ENCODE data around the gene CRHR2. TPM values are rescaled to one million over a fixed set of nuclear protein-coding genes. Genes with fewer than 3 reads are reported as not detected.

The CRHR2 gene
- total and polyA plus RNA-seq, 2 of the 13 experiments (the other 11 are each of a cell fraction or from before 2014, with no cell fraction given), result not detected

DNA sequence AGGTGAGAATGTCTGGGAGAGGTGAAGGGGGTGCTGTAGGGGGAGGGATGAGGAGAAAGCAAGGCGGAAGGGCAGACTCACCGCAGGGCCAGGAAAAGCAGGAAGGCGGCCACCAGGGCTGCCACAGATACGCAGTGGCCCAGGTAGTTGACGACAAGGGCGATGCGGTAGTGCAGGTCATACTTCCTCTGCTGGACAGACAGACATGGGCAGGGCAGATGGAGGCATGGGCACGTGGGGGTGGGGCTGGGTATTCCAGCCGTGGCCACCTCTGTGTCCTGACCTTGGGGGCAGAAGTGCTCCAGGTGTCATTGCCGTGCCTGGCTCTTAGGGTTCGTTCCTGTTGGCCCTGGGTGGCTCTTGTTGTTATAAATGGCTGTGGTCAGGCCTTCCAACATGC lies 16.8 kb downstream of the CRHR2 start:
- in situ Hi-C loops (cut with HindIII; ENCODE audit: extremely low pct_ligation_motif_present, low pct_unique_long_range_greater_than_20kb) (loop anchor here (5.0 kb wide), 1 partner anchor 48 kb away; no protein-coding TSS in a partner anchor), intact Hi-C loops (cut with micrococcal nuclease; ENCODE audit: unreplicated experiment) (no loop called here)
- POLR2A ChIA-PET, result no interaction called here
- Histone ChIP-seq H3K9ac (ENCODE audit: insufficient read depth, low read depth, low read length) (no peak overlapping the region), H3K36me3 (replicated peaks in 1 of 2; ENCODE audit: control insufficient read depth in 1 of 2, insufficient read depth in 2 of 2, low read length in 2 of 2) (no peaks in the 10 kb centered on the region), H3K4me2 (ENCODE audit: low read depth, low read length) (no peak overlapping the region), H3K27ac (ENCODE audit: extremely low read length, insufficient read depth, low read length) (no peak overlapping the region), H3K4me3 (replicated peaks in 1 of 3; ENCODE audit: insufficient read depth in 1 of 3, low read depth in 2 of 3, low read length in 3 of 3) (no peak overlapping the region), H4K20me1 (ENCODE audit: insufficient read depth, low read length) (no peaks in the 10 kb centered on the region), H3K4me1 (ENCODE audit: insufficient read depth, low read length) (no peaks in the 10 kb centered on the region), H3K27me3 (ENCODE audit: control insufficient read depth in 1 of 2, insufficient read depth in 2 of 2, low read length in 2 of 2) (peaks cover 1 to 8% of the 10 kb centered on the region in 2 experiments; a peak in 2 of 5 replicates), H3K79me2 (ENCODE audit: insufficient read depth, low read length) (no peaks in the 10 kb centered on the region), H3K9me3 (ENCODE audit: low read length) (no peaks in the 10 kb centered on the region), H2AFZ (ENCODE audit: low read length) (no peak overlapping the region)
- no TSS peak for BruUV-seq (replicated peaks)
- DNase-seq (ENCODE audit: low spot score) (no peak), ATAC-seq (no peak; the same call in 2 of the 3 replicates), FAIRE-seq (no peak)
- CTCF ChIA-PET (ENCODE audit: low intra/inter-chr PET ratio, low total read pairs), result no interaction called here
- no peak for TF ChIP-seq KDM5A (IDR thresholded peaks at IDR 0.05; ENCODE audit: borderline replicate concordance, low read length)
- TF ChIP-seq ZNF788 (CRISPR knock-in tag; IDR thresholded peaks at IDR 0.05; ENCODE audit: borderline replicate concordance), result no peak
- TF ChIP-seq SUZ12 (IDR thresholded peaks at IDR 0.05; ENCODE audit: low read depth, low read length), result no peak
- TF ChIP-seq ZNF607 (CRISPR knock-in tag; IDR thresholded peaks at IDR 0.05; ENCODE audit: borderline replicate concordance), result no peak
- TF ChIP-seq, protein P1, sequence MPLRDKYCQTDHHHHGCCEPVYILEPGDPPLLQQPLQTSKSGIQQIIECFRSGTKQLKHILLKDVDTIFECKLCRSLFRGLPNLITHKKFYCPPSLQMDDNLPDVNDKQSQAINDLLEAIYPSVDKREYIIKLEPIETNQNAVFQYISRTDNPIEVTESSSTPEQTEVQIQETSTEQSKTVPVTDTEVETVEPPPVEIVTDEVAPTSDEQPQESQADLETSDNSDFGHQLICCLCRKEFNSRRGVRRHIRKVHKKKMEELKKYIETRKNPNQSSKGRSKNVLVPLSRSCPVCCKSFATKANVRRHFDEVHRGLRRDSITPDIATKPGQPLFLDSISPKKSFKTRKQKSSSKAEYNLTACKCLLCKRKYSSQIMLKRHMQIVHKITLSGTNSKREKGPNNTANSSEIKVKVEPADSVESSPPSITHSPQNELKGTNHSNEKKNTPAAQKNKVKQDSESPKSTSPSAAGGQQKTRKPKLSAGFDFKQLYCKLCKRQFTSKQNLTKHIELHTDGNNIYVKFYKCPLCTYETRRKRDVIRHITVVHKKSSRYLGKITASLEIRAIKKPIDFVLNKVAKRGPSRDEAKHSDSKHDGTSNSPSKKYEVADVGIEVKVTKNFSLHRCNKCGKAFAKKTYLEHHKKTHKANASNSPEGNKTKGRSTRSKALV (CRISPR knock-in tag; IDR thresholded peaks at IDR 0.05), result no peak
- TF ChIP-seq ZNF7 (CRISPR knock-in tag; IDR thresholded peaks at IDR 0.05), result no peak
- TF ChIP-seq SOX5 (CRISPR knock-in tag; IDR thresholded peaks at IDR 0.05; ENCODE audit: borderline replicate concordance), result no peak
- no peak for TF ChIP-seq JUNB (CRISPR knock-in tag; IDR thresholded peaks at IDR 0.05; ENCODE audit: borderline replicate concordance)
- TF ChIP-seq BRD4 (CRISPR knock-in tag; IDR thresholded peaks at IDR 0.05), result no peak
- TF ChIP-seq HMG20B (CRISPR knock-in tag; conservative IDR thresholded peaks at IDR 0.05), result no peak
- 51% methylated on average over 7 of the region's 11 CpGs for WGBS (ENCODE audit: low lambda C conversion rate)
